SK-N-SH treated with all-trans-retinoic acid at 6 μM for 48 hours (cell line): ENCODE results near the gene NSFL1C.

Experiments
- ATAC-seq: fragments of 200-7000 bp; cut with Tn5 transposase; 3 replicates; pipeline ENCODE4 v1.9.1; 2020; ENCODE audit warnings: mild to moderate bottlenecking, moderate library complexity
- ARNTL ChIP-seq: fragments of 450-650 bp; formaldehyde crosslinking; IDR thresholded peaks from 2 replicates; pipeline ENCODE4 v1.5.0; 2020; ENCODE audit warnings: low read depth, mild to moderate bottlenecking, moderate library complexity, borderline replicate concordance
- BACH2 ChIP-seq: fragments of 250-450 bp; sonication (Bioruptor Pico); IDR thresholded peaks from 2 replicates; pipeline ENCODE4 v1.9.0; 2021; ENCODE audit warnings: mild to moderate bottlenecking, borderline replicate concordance
- CREB5 ChIP-seq: fragments of 250-450 bp; sonication (Bioruptor Pico); IDR thresholded peaks from 2 replicates; pipeline ENCODE4 v1.5.1; 2020; ENCODE audit warnings: low read depth, mild to moderate bottlenecking, moderate library complexity
- CSDC2 ChIP-seq: fragments of 250-450 bp; sonication (Bioruptor Pico); IDR thresholded peaks from 2 replicates; pipeline ENCODE4 v1.5.0; 2020; ENCODE audit warnings: mild to moderate bottlenecking, moderate library complexity
- CSRNP3 ChIP-seq: fragments of 250-450 bp; sonication (Bioruptor Pico); IDR thresholded peaks from 2 replicates; pipeline ENCODE4 v1.5.1; 2021; ENCODE audit warnings: mild to moderate bottlenecking, moderate library complexity
- ESRRG ChIP-seq: fragments of 250-450 bp; sonication (Bioruptor Pico); IDR thresholded peaks from 2 replicates; pipeline ENCODE4 v1.6.1; 2021; ENCODE audit warnings: mild to moderate bottlenecking
- GLIS3 ChIP-seq: fragments of 250-450 bp; sonication (Bioruptor Pico); IDR thresholded peaks from 2 replicates; pipeline ENCODE4 v1.5.0; 2020; ENCODE audit warnings: mild to moderate bottlenecking, moderate library complexity
- ISL1 ChIP-seq: fragments of 250-450 bp; sonication (Bioruptor Pico); IDR thresholded peaks from 2 replicates; pipeline ENCODE4 v2.1.2; 2022; ENCODE audit warnings: mild to moderate bottlenecking, moderate library complexity
- POU6F1 ChIP-seq: fragments of 250-450 bp; sonication (Bioruptor Pico); IDR thresholded peaks from 2 replicates; pipeline ENCODE4 v1.8.0; 2021; ENCODE audit warnings: low read depth, mild to moderate bottlenecking, moderate library complexity, borderline replicate concordance
- PPARA ChIP-seq: fragments of 250-450 bp; sonication (Bioruptor Pico); IDR thresholded peaks from 2 replicates; pipeline ENCODE4 v1.5.0; 2020; ENCODE audit warnings: mild to moderate bottlenecking, borderline replicate concordance
- RARB ChIP-seq: fragments of 250-450 bp; sonication (Bioruptor Pico); IDR thresholded peaks from 2 replicates; pipeline ENCODE4 v1.8.0; 2021; ENCODE audit warnings: mild to moderate bottlenecking, moderate library complexity
- TCF4 ChIP-seq: fragments of 250-450 bp; sonication (Bioruptor Pico); IDR thresholded peaks from 2 replicates; pipeline ENCODE4 v1.8.0; 2021; ENCODE audit warnings: mild to moderate bottlenecking, moderate library complexity, borderline replicate concordance
- TOX ChIP-seq: fragments of 250-450 bp; sonication (Bioruptor Pico); IDR thresholded peaks from 2 replicates; pipeline ENCODE4 v1.8.0; 2021; ENCODE audit warnings: mild to moderate bottlenecking, moderate library complexity, borderline replicate concordance
- TSHZ2 ChIP-seq: fragments of 250-450 bp; sonication (Bioruptor Pico); IDR thresholded peaks from 2 replicates; pipeline ENCODE4 v1.5.0; 2020; ENCODE audit warnings: mild to moderate bottlenecking, moderate library complexity
- ZC3H10 ChIP-seq: fragments of 250-450 bp; sonication (Bioruptor Pico); IDR thresholded peaks from 2 replicates; pipeline ENCODE4 v1.5.1; 2021; ENCODE audit warnings: mild to moderate bottlenecking, moderate library complexity
- ZFP3 ChIP-seq: fragments of 250-450 bp; sonication (Bioruptor Pico); IDR thresholded peaks from 2 replicates; pipeline ENCODE4 v1.5.0; 2020; ENCODE audit warnings: mild to moderate bottlenecking, moderate library complexity
- ZFP30 ChIP-seq: fragments of 450-650 bp; formaldehyde crosslinking; IDR thresholded peaks from 2 replicates; pipeline ENCODE4 v1.5.0; 2022; ENCODE audit warnings: mild to moderate bottlenecking, moderate library complexity
- ZNF565 ChIP-seq: fragments of 450-650 bp; formaldehyde crosslinking; conservative IDR thresholded peaks from 2 replicates; pipeline ENCODE4 v1.5.0; 2020; ENCODE audit warnings: low read depth, mild to moderate bottlenecking, moderate library complexity
- ZNF70 ChIP-seq: fragments of 450-650 bp; formaldehyde crosslinking; IDR thresholded peaks from 2 replicates; pipeline ENCODE4 v1.5.0; 2020; ENCODE audit warnings: mild to moderate bottlenecking, moderate library complexity

Gene NSFL1C

GRCh38 chr20:1505871-1506270 is 39.2 kb upstream of the NSFL1C start (continued):
- TF ChIP-seq CSRNP3 (CRISPR knock-in tag) (no peak), POU6F1 (no peak), PPARA (CRISPR knock-in tag) (no peak), ZFP30 (CRISPR knock-in tag) (no peak), ZNF565 (CRISPR knock-in tag) (no peak)

- TF ChIP-seq ESRRG (CRISPR knock-in tag): no peak
- TF ChIP-seq TSHZ2 (CRISPR knock-in tag): no peak
- no peak for TF ChIP-seq ZFP30 (CRISPR knock-in tag)
- TF ChIP-seq ARNTL (CRISPR knock-in tag): no peak
- no peak for TF ChIP-seq TOX (CRISPR knock-in tag)
- no peak for TF ChIP-seq POU6F1
- TF ChIP-seq PPARA (CRISPR knock-in tag): no peak
- no peak for TF ChIP-seq RARB
- TF ChIP-seq GLIS3: no peak
- no peak for TF ChIP-seq ZNF565 (CRISPR knock-in tag)
- TF ChIP-seq TCF4 (CRISPR knock-in tag): no peak
- ATAC-seq: no peak
Measured at GRCh38 chr20:1505361-1505760, 38.7 kb upstream of the NSFL1C start.

GRCh38 chr20:1503564-1504227 is 37.0 kb upstream of the NSFL1C start:
- no peak for TF ChIP-seq ZFP3 (CRISPR knock-in tag)
- no peak for TF ChIP-seq ISL1
- no peak for TF ChIP-seq ZNF565 (CRISPR knock-in tag)
- no peak for TF ChIP-seq CSDC2 (CRISPR knock-in tag)
- no peak for TF ChIP-seq ZNF70 (CRISPR knock-in tag)
- TF ChIP-seq BACH2 (CRISPR knock-in tag): no peak
- TF ChIP-seq ESRRG (CRISPR knock-in tag): no peak
- TF ChIP-seq, all 23 proteins: peak for 0
- ATAC-seq: peak; percentile 100

- ATAC-seq: no peak
- no peak for TF ChIP-seq GLIS3
- TF ChIP-seq TSHZ2 (CRISPR knock-in tag): no peak
- TF ChIP-seq CSDC2 (CRISPR knock-in tag): no peak
- no peak for TF ChIP-seq PPARA (CRISPR knock-in tag)
- TF ChIP-seq CSRNP3 (CRISPR knock-in tag): no peak
- no peak for TF ChIP-seq POU6F1
- no peak for TF ChIP-seq CREB5 (CRISPR knock-in tag)
- TF ChIP-seq ZNF70 (CRISPR knock-in tag): no peak
- no peak for TF ChIP-seq ZC3H10 (CRISPR knock-in tag)
- TF ChIP-seq TCF4 (CRISPR knock-in tag): no peak
- TF ChIP-seq ARNTL (CRISPR knock-in tag): no peak
Measured at GRCh38 chr20:1500496-1500895, 33.8 kb upstream of the NSFL1C start.
